GM21786 (cell line): ENCODE results near the gene SPRR2G.
A peak's percentile ranks its signal among the peaks of the same experiment; 100 is the strongest.
"Not testable (repeated sequence)": the region's sequence is repeated elsewhere in the genome, so short reads cannot be mapped to it uniquely, and the experiment has no call there.

Experiments
- ATAC-seq: cut with Tn5 transposase; IDR thresholded peaks from one replicate; pipeline ENCODE4 v1.9.1; 2021; ENCODE audit not compliant: unreplicated experiment

Gene SPRR2G

DNA sequence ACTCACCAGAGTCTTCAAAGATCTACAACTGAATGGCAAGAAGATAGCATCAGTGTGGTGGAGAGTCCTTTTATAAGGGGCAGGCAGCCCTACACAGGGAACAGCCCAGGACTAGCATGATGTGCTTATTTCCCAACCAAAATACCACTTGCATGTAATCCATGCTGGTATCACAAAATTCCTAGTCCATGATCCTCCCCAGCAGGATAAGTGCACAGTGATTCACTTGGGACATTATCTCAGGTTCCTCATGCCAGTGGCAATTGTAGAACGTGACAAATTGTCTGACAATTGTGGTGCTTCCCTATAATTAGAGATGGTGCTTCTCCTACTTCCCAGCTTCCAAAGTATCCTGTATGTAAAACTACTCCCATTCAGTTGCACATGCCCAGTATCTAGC, at the start of gene SPRR2G:
Gene SPRR2G, minus strand, starts transcription at position 45 of the 400 bp plus-strand sequence. CDS start 780 bp downstream, outside the sequence.
- ATAC-seq, result no peak

DNA sequence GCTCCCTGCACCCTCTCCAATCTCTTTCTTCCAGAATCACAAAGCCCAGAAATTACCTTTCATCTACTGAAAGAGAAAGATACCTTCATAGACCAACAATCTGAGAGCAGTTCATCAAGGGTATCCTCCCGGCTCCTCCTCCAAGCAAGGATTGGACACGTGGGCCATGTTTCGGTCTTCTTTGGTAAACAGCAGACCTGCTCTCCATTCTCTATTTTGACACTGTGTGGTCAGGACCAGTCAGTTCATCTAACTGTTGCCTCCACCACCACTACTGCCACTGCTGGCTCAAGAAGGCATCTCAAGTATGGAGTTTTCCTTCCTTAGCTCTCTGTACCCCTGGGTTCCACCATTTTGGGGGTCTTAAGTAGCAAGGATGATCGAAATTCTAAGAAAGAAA, 44.5 kb upstream of the SPRR2G start:
- ATAC-seq, result no peak

- no peak for ATAC-seq
These were observed 43.8 kb upstream of the SPRR2G start for GRCh38 chr1:153194331-153195050.

GRCh38 chr1:153192697-153193096, 42.0 kb upstream of the SPRR2G start:
- ATAC-seq, result no peak

DNA sequence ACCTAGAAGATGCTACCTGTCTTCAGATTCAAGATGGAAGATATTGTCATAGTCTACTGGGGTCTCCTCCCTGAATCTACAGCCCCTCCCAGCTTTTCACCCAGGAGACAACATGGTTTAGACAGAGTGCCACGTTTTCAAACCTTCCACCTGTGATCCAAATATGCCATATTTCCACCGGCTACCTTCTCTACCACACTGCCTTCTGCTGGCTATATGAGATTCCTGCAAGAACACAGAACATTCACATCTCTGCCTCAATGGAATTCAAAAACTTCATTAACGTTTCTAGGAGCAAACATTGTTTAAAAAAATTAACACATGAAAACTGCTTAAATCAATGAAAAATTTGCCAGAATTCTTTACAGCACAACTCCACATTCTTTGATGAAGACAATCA, 39.7 kb upstream of the SPRR2G start:
- no peak for ATAC-seq

DNA sequence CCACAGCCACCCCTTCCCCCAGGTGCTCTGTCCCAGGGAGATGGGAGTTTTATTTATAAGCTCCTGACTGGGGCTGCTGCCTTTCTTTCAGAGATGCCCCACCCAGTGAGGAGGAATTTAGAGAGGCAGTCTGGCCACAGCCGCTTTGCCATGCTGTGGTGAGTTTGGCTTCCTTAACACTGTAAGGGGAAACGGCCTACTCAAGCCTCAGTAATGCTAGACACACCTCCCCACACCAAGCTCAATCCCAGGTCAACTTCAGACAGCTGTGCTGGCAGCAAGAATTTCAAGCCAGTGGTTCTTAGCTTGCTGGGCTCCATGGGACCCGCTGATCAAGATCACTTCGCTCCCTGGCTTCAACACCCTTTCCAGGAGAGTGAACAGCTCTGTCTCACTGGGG, 37.6 kb upstream of the SPRR2G start:
- ATAC-seq, result not testable (repeated sequence)

- no peak for ATAC-seq
These were observed 29.9 kb upstream of the SPRR2G start for GRCh38 chr1:153180556-153180955.

GRCh38 chr1:153178922-153179321, 28.2 kb upstream of the SPRR2G start:
- no peak for ATAC-seq

GRCh38 chr1:153174624-153175023, 23.9 kb upstream of the SPRR2G start:
- no peak for ATAC-seq

- no peak for ATAC-seq
These were observed 18.0 kb upstream of the SPRR2G start for GRCh38 chr1:153168686-153169085.

DNA sequence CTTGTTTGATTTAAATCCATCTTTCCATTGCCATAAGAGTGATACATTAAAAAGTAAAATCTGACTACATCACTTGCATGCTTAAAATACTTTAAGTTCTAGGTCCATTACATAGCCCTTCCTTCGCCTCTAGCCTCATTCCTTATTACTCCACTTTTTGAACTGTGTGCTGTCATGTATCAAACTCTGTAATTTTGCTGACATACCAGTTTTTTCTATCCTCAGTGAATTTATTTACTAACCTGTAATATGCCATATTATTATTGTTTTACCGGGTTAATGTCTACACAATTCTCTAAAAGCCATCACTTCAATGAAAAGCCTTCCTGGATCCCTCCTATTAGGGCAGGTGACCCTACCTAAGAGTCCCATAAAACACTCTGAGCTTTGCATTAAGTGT, 4.9 kb upstream of the SPRR2G start:
- ATAC-seq, result no peak

DNA sequence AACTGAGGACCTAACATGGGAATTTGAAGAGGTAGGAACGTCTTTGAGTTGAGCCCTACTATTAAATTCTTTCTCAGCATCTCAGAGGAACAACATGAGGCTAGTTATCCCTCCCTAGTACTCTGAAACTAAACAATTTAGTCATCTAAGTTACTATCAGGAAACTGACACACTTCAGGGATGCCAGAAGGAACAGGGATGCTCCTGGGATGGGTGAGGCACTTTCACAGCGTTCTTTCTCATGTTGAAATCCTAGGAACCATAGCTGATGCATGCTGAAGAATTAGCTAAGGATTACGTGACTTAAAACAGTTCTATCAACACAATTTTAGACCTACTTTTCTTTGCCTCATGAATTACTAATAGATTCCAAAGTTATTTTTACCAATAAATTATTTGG, 1.8 kb upstream of the SPRR2G start:
- ATAC-seq, result no peak

DNA sequence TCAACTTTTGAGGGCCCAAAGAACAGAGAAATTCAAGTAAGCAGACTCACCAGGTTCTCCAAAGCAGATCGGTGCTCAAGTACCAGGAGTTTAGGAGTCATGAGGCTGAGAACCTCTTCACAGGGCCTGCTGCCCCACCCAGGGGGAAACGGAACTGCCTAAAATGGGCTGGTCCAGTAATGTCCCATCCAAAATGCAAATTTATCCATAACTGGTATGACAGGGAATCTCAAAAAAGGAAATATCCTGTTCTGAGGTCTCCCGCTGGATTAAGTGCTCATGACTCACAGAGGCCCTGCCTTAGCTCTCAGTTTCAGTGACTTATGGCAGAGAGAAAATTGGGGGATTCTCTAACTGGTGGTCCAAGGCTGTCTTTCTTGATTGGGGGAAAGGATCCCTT, 9.3 kb downstream of the SPRR2G start:
- no peak for ATAC-seq

DNA sequence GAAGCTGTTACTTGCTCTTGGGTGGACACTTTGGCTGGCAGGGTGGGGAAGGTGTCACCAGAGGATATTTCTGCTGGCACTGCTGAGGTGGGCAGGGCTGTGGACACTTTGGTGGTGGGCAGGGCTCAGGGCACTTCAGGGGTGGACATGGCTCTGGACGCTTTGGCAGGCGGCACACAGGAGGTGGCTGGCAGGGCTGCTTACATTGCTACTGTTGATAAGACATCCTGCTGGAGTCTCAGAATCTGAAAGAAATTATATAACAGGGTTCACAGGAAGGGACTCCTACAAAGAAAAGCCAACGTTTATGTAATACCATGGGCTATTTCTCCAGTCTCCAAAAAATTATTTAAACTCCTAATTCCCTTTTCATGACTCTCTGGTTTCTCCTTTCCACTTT, 10.2 kb downstream of the SPRR2G start:
- ATAC-seq, result no peak

- ATAC-seq, result no peak
These were observed 16.9 kb downstream of the SPRR2G start for GRCh38 chr1:153133743-153134142.

GRCh38 chr1:153133267-153133666, 17.4 kb downstream of the SPRR2G start:
- no peak for ATAC-seq

DNA sequence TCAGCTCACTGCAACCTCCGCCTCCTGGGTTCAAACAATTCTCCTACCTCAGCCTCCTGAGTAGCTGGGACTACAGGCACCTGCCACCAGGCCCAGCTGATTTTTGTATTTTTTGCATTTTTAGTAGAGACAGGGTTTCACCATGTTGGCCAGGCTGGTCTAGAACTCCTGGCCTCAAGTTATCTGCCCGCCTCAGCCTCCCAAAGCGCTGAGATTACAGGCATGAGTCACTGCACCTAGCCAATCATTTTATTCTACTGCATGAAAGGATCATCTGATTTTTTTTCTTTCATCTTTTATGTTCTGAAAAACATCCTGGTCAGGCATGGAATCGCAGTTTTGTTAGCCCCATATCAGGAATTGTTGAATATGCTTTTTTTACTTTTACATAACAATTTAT, 22.0 kb downstream of the SPRR2G start:
- not testable (repeated sequence) for ATAC-seq

DNA sequence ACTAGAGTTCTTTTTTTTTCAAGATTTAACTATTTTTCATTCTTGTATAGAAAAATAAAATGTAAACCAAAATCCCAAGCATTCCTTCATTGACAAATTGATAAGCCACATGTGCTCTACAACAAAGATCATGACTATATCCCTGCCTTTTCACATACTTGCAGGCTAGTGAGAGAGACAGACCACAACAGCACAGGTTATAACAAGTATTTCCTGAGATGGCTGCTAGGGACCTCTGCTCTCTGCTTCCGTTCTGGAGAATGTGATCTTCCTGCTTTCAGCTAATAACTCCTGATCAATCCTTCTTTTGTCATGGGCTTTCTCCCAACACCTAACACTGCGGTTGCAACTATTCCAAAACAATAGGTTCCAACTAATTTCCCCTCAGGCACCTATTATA, 23.4 kb downstream of the SPRR2G start:
- no peak for ATAC-seq

DNA sequence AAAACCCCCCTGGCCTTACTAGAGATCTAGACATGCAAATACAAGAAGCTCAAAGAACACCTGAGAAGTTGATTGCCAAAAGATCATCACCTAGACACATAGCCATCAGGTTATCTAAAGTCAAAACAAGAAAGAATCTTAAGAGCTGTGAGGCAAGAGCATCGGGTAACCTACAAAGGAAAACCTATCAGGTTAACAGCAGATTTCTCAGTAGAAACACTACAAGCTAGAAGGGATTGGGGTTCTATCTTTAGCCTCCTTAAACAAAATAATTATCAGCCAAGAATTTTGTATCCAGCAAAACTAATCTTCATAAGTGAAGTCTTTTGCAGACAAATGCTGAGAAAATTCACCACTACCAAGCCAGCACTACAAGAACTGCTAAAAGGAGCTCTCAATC, 25.2 kb downstream of the SPRR2G start:
- no peak for ATAC-seq

- ATAC-seq, result not testable (repeated sequence)
These were observed 26.9 kb downstream of the SPRR2G start for GRCh38 chr1:153123793-153124192.

DNA sequence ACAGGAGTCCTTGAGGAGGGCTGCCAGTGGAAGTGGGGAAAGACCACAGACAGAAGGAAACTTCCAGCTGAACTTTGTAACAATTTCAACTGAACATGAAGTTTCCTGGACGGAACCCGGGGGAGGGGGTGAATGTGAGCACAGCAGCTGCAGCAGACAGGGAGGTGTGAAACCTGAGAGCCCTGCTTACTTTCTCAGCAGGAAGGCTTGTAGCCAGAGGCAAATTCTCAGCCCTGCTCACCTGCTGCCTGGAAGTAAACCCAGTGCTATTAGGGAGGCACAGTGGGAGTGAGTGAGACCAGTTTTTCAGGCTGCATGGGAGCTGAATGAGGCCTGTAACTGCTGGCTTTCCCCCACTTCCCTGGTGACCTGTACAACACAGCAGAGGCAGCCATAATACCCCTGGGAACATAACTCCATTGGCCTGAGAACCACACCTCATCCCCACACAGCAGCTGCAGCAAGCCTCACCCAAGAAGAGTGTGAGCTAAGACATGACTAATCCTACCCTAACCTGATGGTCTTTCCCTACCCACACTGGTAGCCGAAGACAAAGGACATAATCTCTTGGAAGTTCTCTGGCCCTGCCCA, 27.8 kb downstream of the SPRR2G start:
- ATAC-seq, result peak; percentile 42

- ATAC-seq, result no peak
These were observed 29.7 kb downstream of the SPRR2G start for GRCh38 chr1:153120945-153121344.

DNA sequence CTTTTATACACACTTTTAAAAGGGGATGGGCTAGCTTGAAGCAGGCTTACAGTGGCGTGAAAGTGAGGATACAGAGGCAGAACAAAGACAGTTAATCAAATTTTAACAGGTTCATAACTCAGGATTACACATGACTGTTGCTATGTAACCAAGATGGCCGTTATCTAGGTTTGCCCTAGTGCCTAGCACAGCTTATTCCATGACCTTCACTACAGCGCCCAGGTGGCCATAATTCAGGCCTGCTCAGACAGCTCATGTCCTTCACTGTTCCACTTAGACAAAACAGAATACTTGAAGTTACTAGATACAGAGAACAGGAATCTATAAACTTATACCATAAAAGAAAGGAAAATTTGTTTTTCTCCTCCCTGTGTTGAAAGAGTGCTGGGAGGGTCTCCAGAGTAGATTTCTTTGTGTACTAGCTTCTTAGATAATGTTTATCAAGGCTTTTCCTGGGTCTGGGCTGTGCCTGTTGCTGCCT, 31.2 kb downstream of the SPRR2G start:
- no peak for ATAC-seq
